D721Med (cell line): ENCODE measurements around the gene CPPED1.

Source experiments
- DNase-seq: peaks from one replicate; pipeline ENCODE4 v3.0.0; 2011; ENCODE audit warnings: low spot score; ENCODE audit not compliant: insufficient read length
- FAIRE-seq: peaks from 2 replicates; lab custom pipeline; 2011; peaks lifted over from hg19 to GRCh38; lab: Jason Lieb, UNC
- TF ChIP-seq, protein P1 (sequence below): IDR thresholded peaks from 2 replicates; pipeline ENCODE4 v1.5.1; 2012; ENCODE audit warnings: mild to moderate bottlenecking, control low read depth; ENCODE audit not compliant: insufficient read depth; ENCODE audit errors: missing control alignments

CPPED1 gene

DNA sequence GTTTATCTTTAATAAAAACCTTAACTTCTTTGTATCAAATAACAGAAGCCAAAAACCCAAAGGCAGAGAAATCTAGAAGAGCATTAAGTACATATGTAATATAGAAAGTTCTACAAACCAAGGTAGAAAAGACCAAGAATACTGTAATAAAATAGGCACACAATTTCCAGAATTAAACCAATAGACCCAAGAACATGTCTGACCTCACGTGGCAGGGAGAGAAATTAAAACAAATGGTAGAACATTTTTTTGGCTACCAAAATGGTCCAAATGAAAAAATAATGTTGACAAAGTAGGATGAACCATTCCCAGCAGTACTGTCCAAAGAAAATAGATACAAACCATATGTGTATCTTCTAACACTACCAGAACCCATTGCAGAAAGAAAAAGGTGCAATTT is 183.5 kb downstream of the CPPED1 start:
- TF ChIP-seq, protein P1, sequence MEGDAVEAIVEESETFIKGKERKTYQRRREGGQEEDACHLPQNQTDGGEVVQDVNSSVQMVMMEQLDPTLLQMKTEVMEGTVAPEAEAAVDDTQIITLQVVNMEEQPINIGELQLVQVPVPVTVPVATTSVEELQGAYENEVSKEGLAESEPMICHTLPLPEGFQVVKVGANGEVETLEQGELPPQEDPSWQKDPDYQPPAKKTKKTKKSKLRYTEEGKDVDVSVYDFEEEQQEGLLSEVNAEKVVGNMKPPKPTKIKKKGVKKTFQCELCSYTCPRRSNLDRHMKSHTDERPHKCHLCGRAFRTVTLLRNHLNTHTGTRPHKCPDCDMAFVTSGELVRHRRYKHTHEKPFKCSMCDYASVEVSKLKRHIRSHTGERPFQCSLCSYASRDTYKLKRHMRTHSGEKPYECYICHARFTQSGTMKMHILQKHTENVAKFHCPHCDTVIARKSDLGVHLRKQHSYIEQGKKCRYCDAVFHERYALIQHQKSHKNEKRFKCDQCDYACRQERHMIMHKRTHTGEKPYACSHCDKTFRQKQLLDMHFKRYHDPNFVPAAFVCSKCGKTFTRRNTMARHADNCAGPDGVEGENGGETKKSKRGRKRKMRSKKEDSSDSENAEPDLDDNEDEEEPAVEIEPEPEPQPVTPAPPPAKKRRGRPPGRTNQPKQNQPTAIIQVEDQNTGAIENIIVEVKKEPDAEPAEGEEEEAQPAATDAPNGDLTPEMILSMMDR: no peak
- FAIRE-seq (no peak), DNase-seq (no peak)

- no peak for FAIRE-seq
- no peak for DNase-seq
- TF ChIP-seq, protein P1: no peak
These were observed 185.2 kb downstream of the CPPED1 start for GRCh38 chr16:12618515-12618914.

GRCh38 chr16:12617401-12617819 is 186.3 kb downstream of the CPPED1 start:
- FAIRE-seq (no peak), DNase-seq (no peak)
- TF ChIP-seq, protein P1: no peak

DNA sequence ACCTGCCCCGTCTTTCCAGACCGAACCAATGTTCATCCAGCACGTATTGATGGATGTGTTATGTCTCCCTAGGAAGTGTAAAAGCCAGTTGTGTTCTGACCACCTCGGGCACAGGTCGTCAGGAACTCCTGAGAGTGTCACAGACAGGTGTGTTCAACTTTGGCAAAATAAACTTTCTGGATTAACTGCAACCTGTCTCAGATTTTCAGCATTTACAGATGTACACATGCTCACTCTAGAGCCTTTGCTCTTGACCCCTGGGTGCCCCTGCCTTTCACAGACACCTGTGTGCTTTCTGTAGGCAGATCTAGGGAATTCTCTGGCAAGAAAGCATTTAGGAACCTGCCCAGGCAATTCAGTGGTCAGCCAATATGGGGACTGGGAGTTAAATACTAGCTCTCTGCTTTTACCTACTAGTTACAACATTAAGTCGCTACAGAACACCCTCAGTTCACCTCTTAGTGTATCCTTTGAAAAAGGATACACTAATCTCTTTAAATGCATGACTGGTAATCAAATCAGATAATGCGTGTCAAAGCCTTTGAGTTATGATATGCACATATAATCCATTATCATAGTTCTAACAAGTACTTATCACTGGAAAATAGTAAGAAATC is 188.9 kb downstream of the CPPED1 start:
- no peak for DNase-seq
- TF ChIP-seq, protein P1: no peak
- FAIRE-seq: no peak

- FAIRE-seq: no peak
- TF ChIP-seq, protein P1: no peak
- no peak for DNase-seq
These were observed 189.6 kb downstream of the CPPED1 start for GRCh38 chr16:12613992-12614661.

GRCh38 chr16:12613131-12613991 is 190.3 kb downstream of the CPPED1 start:
- FAIRE-seq (no peak), DNase-seq (no peak)
- TF ChIP-seq, protein P1: no peak
